NCI-H146 treated with DMSO at 0.1 percent for 48 hours (cell line): Measurements from ENCODE around the gene NOL4L.

Experiments
- DNase-seq: peaks from one replicate; lab custom pipeline; 2025; ENCODE audit not compliant: unreplicated experiment; lab: John Stamatoyannopoulos, UW

NOL4L gene

GRCh38 chr20:32460683-32461320 is 124.3 kb downstream of the NOL4L start:
- no peak for DNase-seq

- no peak for DNase-seq
These were observed 124.9 kb downstream of the NOL4L start for GRCh38 chr20:32460231-32460630.

GRCh38 chr20:32458837-32459220 is 126.3 kb downstream of the NOL4L start:
- DNase-seq: no peak

GRCh38 chr20:32458061-32458836 is 126.9 kb downstream of the NOL4L start:
- no peak for DNase-seq

GRCh38 chr20:32457479-32457986 is 127.6 kb downstream of the NOL4L start:
- DNase-seq: no peak

- no peak for DNase-seq
These were observed 128.2 kb downstream of the NOL4L start for GRCh38 chr20:32456869-32457478.

GRCh38 chr20:32455901-32456701 is 129.0 kb downstream of the NOL4L start:
- DNase-seq: no peak

GRCh38 chr20:32455171-32455900 is 129.8 kb downstream of the NOL4L start:
- DNase-seq: no peak

- DNase-seq: no peak
These were observed 130.7 kb downstream of the NOL4L start for GRCh38 chr20:32454164-32455145.

- no peak for DNase-seq
These were observed 131.5 kb downstream of the NOL4L start for GRCh38 chr20:32453467-32454163.

- DNase-seq: no peak
These were observed 132.2 kb downstream of the NOL4L start for GRCh38 chr20:32452776-32453466.

- DNase-seq: no peak
These were observed 133.3 kb downstream of the NOL4L start for GRCh38 chr20:32451682-32452461.

- DNase-seq: no peak
These were observed 133.8 kb downstream of the NOL4L start for GRCh38 chr20:32451340-32451681.

- DNase-seq: no peak
These were observed 134.6 kb downstream of the NOL4L start for GRCh38 chr20:32450484-32451061.

- DNase-seq: no peak
These were observed 135.2 kb downstream of the NOL4L start for GRCh38 chr20:32449890-32450401.

GRCh38 chr20:32449057-32449889 is 135.9 kb downstream of the NOL4L start:
- DNase-seq: no peak
